ENCODE results near the gene GULP1.

DNA sequence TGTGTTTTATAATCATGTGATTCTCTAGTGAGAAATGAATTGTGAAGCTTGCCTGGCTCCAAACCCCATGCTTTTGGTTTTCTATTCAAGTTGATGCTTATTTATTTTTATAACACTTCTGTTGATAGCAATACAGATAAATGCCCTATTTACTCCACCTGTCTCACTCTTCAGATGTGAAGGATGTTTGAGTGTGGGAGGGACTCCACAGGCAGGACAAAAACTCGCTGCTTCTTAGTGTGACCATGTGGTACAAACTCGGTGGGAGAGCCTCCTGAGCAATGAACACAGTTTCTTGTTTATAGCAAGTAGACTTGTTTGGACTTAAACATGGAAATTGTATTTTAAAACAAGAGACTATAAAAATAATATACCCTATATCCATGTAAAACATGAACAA is 219.7 kb downstream of the GULP1 start:
- TF ChIP-seq, protein P1, sequence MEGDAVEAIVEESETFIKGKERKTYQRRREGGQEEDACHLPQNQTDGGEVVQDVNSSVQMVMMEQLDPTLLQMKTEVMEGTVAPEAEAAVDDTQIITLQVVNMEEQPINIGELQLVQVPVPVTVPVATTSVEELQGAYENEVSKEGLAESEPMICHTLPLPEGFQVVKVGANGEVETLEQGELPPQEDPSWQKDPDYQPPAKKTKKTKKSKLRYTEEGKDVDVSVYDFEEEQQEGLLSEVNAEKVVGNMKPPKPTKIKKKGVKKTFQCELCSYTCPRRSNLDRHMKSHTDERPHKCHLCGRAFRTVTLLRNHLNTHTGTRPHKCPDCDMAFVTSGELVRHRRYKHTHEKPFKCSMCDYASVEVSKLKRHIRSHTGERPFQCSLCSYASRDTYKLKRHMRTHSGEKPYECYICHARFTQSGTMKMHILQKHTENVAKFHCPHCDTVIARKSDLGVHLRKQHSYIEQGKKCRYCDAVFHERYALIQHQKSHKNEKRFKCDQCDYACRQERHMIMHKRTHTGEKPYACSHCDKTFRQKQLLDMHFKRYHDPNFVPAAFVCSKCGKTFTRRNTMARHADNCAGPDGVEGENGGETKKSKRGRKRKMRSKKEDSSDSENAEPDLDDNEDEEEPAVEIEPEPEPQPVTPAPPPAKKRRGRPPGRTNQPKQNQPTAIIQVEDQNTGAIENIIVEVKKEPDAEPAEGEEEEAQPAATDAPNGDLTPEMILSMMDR (conservative IDR thresholded peaks at IDR 0.05 in 1 of 2, IDR thresholded peaks at IDR 0.05 in 1 of 2; ENCODE audit: low read depth in 1 of 2, low read length in 2 of 2): no peak
- no peak for TF ChIP-seq EZH2 (IDR thresholded peaks at IDR 0.05; ENCODE audit: low read length, missing control alignments)
